Activated CD4-positive, alpha-beta T cell treated with anti-CD3 and anti-CD28 coated beads for 1 hour (primary cell): Measurements from ENCODE around the gene GOLT1A.

Source experiments
- DNase-seq: peaks from one replicate; pipeline ENCODE4 v3.0.0-alpha.2; 2020

Gene GOLT1A

GRCh38 chr1:204213668-204214662, at the start of gene GOLT1A:
Gene GOLT1A, minus strand, starts transcription at chr1:204213988. Its CDS starts 82 bp downstream, at chr1:204213906.
- peak; percentile 20 for DNase-seq

- no peak for DNase-seq
Measured at GRCh38 chr1:204263254-204263910, 49.6 kb upstream of the GOLT1A start.

GRCh38 chr1:204262506-204263253, 48.9 kb upstream of the GOLT1A start:
- DNase-seq: no peak

- DNase-seq: no peak
Measured at GRCh38 chr1:204261746-204262505, 48.1 kb upstream of the GOLT1A start.

- DNase-seq: no peak
Measured at GRCh38 chr1:204261266-204261665, 47.5 kb upstream of the GOLT1A start.

GRCh38 chr1:204260601-204261197, 46.9 kb upstream of the GOLT1A start:
- no peak for DNase-seq

GRCh38 chr1:204259782-204260181, 46.0 kb upstream of the GOLT1A start:
- DNase-seq: no peak

GRCh38 chr1:204259196-204259595, 45.4 kb upstream of the GOLT1A start:
- no peak for DNase-seq

GRCh38 chr1:204258213-204259115, 44.7 kb upstream of the GOLT1A start:
- no peak for DNase-seq

GRCh38 chr1:204257446-204257845, 43.7 kb upstream of the GOLT1A start:
- DNase-seq: no peak

- DNase-seq: no peak
Measured at GRCh38 chr1:204256531-204256930, 42.7 kb upstream of the GOLT1A start.

- no peak for DNase-seq
Measured at GRCh38 chr1:204255966-204256365, 42.2 kb upstream of the GOLT1A start.

- no peak for DNase-seq
Measured at GRCh38 chr1:204255225-204255624, 41.4 kb upstream of the GOLT1A start.

- DNase-seq: no peak
Measured at GRCh38 chr1:204254031-204254661, 40.4 kb upstream of the GOLT1A start.

GRCh38 chr1:204251926-204252689, 38.3 kb upstream of the GOLT1A start:
- no peak for DNase-seq

GRCh38 chr1:204251286-204251685, 37.5 kb upstream of the GOLT1A start:
- DNase-seq: no peak

- no peak for DNase-seq
Measured at GRCh38 chr1:204250428-204251030, 36.7 kb upstream of the GOLT1A start.

GRCh38 chr1:204249736-204250427, 36.1 kb upstream of the GOLT1A start:
- no peak for DNase-seq

GRCh38 chr1:204248954-204249353, 35.2 kb upstream of the GOLT1A start:
- DNase-seq: no peak
